Gastroesophageal sphincter (tissue), 3 donors: ENCODE results near the gene LMO7.

Source experiments
- CTCF ChIP-seq, 4 experiments: fragments of 200-600 bp in 2 of 4; fragments of 450-650 bp in 2 of 4; sonication (generic) in 1 of 4; IDR thresholded peaks; one replicate each; pipeline ENCODE4 v1.5.1; 2017 to 2019; ENCODE audit warnings: antibody characterized with exemption in 4 of 4, mild to moderate bottlenecking in 2 of 4, moderate library complexity in 2 of 4
- EP300 ChIP-seq: sonication (generic); formaldehyde crosslinking; IDR thresholded peaks from one replicate; pipeline ENCODE4 v1.6.1; 2017; ENCODE audit warnings: antibody characterized with exemption, mild to moderate bottlenecking
- POLR2A ChIP-seq, 2 donors: fragments of 450-650 bp; IDR thresholded peaks; one replicate each; pipeline ENCODE4 v1.6.1; 2017; ENCODE audit warnings: antibody characterized with exemption in 2 of 2, mild to moderate bottlenecking in 2 of 2, moderate library complexity in 1 of 2
- POLR2AphosphoS5 ChIP-seq: sonication (generic); formaldehyde crosslinking; IDR thresholded peaks from one replicate; pipeline ENCODE4 v1.6.1; 2017; ENCODE audit warnings: antibody characterized with exemption

GRCh38 chr13:75843991-75844390 is 207.9 kb downstream of the LMO7 start:
- TF ChIP-seq CTCF (IDR thresholded peaks at IDR 0.05) = no peak
- TF ChIP-seq POLR2AphosphoS5 = no peak
- no peak for TF ChIP-seq EP300
- TF ChIP-seq POLR2A (IDR thresholded peaks at IDR 0.05) = no peak
